Sigmoid colon (tissue), 4 donors: ENCODE results near the gene FBP1.

Experiments used
- CTCF ChIP-seq, 4 experiments: fragments of 450-650 bp in 3 of 4; fragments of 200-600 bp in 1 of 4; IDR thresholded peaks; one replicate each; pipeline ENCODE4 v1.5.1; 2016 to 2019; ENCODE audit warnings: antibody characterized with exemption in 4 of 4, mild to moderate bottlenecking in 3 of 4, moderate library complexity in 2 of 4
- EP300 ChIP-seq, 4 donors: sonication (generic); formaldehyde crosslinking; IDR thresholded peaks; one replicate each; pipeline ENCODE4 v1.6.1; 2017; ENCODE audit warnings: antibody characterized with exemption in 4 of 4
- POLR2A ChIP-seq, 2 donors: fragments of 450-650 bp; IDR thresholded peaks; one replicate each; pipeline ENCODE4 v1.6.1; 2016; ENCODE audit warnings: antibody characterized with exemption in 2 of 2, mild to moderate bottlenecking in 2 of 2, moderate library complexity in 2 of 2

GRCh38 chr9:94664801-94665200 lies 25.5 kb upstream of the FBP1 start:
- TF ChIP-seq CTCF (IDR thresholded peaks at IDR 0.05), result no peak
- TF ChIP-seq EP300 (IDR thresholded peaks at IDR 0.05), result no peak
- no peak for TF ChIP-seq POLR2A (IDR thresholded peaks at IDR 0.05)
